Activated B cell treated with CpG ODN at 0.5 μM for 24 hours (primary cell): ENCODE measurements around the gene WWOX. TPM values are rescaled to one million over a fixed set of nuclear protein-coding genes. Genes with fewer than 3 reads are reported as not detected.

Source experiments
- ATAC-seq: fragments of 200-7000 bp; cut with Tn5 transposase; one replicate; pipeline ENCODE4 v1.10.0; 2021; ENCODE audit warnings: low read depth, mild to moderate bottlenecking, moderate library complexity
- CTCF ChIA-PET: fragments of 350-600 bp; sonication (Branson Sonifier 250); formaldehyde crosslinking; loops from one replicate; lab custom pipeline; 2021; ENCODE audit warnings: antibody characterized with exemption; lab: Charles Lee
- POLR2A ChIA-PET: fragments of 350-600 bp; sonication (Branson Sonifier 250); formaldehyde crosslinking; loops from one replicate; lab custom pipeline; 2021; ENCODE audit warnings: antibody characterized with exemption; lab: Charles Lee
- DNase-seq: peaks from one replicate; pipeline ENCODE4 v3.0.0; 2022
- H3K27ac Mint-ChIP-seq: one replicate; pipeline ENCODE4 v1.8.0; 2020; ENCODE audit warnings: mixed read lengths
- H3K27me3 Mint-ChIP-seq: one replicate; pipeline ENCODE4 v1.8.0; 2021; ENCODE audit warnings: mixed read lengths
- H3K36me3 Mint-ChIP-seq: one replicate; pipeline ENCODE4 v1.8.0; 2021; ENCODE audit warnings: low read depth, mixed read lengths
- H3K4me1 Mint-ChIP-seq: one replicate; pipeline ENCODE4 v1.8.0; 2021; ENCODE audit warnings: mixed read lengths
- H3K4me3 Mint-ChIP-seq: one replicate; pipeline ENCODE4 v1.8.0; 2020; ENCODE audit warnings: mild to moderate bottlenecking, mixed read lengths
- H3K9me3 Mint-ChIP-seq: one replicate; pipeline ENCODE4 v1.8.0; 2020; ENCODE audit warnings: mixed read lengths
- intact Hi-C: fragments of 100-400 bp; cut with micrococcal nuclease; formaldehyde crosslinking; loops from one replicate; pipeline ENCODE4 v1.15.1; 2024
- total RNA-seq: library from RNA; stranded (reverse); gene quantifications from 2 replicates; pipeline ENCODE4 v1.2.3, GENCODE V29; 2022
- TF ChIP-seq, protein P1 (sequence below): fragments of 200-600 bp; IDR thresholded peaks from one replicate; pipeline ENCODE4 v1.8.0; 2022; ENCODE audit warnings: antibody characterized with exemption, mild to moderate bottlenecking

Gene WWOX
- total RNA-seq, 1 donor from 2014 or later: 22.6 TPM

DNA sequence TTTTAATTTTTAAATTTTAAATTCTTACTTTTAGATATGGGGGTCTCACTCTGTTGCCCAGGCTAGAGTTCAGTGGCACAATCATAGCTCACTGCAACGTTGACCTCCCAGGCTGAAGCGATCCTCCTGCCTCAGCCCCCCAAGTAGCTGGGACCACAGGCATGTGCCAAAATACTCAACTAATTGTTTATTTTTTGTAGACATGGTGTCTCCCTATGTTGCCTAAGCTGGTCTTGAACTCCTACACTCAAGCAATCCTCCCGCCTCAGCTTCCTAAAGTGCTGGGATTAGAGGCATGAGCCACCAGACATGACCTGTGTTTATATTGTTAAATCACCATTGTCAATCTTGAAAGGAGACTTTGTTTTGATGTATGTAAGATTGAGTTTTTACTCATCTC, 332.2 kb downstream of the WWOX start:
- no peak for ATAC-seq
- ChIA-PET CTCF (interaction anchor here (0.7 kb wide), 1 partner anchor 57 kb away, joined by 3 read pairs; no protein-coding TSS in a partner anchor), POLR2A (interaction anchor here (0.7 kb wide), 2 partner anchors 282 to 333 kb away, joined by 3 to 4 read pairs; no protein-coding TSS in a partner anchor)
- TF ChIP-seq, protein P1, sequence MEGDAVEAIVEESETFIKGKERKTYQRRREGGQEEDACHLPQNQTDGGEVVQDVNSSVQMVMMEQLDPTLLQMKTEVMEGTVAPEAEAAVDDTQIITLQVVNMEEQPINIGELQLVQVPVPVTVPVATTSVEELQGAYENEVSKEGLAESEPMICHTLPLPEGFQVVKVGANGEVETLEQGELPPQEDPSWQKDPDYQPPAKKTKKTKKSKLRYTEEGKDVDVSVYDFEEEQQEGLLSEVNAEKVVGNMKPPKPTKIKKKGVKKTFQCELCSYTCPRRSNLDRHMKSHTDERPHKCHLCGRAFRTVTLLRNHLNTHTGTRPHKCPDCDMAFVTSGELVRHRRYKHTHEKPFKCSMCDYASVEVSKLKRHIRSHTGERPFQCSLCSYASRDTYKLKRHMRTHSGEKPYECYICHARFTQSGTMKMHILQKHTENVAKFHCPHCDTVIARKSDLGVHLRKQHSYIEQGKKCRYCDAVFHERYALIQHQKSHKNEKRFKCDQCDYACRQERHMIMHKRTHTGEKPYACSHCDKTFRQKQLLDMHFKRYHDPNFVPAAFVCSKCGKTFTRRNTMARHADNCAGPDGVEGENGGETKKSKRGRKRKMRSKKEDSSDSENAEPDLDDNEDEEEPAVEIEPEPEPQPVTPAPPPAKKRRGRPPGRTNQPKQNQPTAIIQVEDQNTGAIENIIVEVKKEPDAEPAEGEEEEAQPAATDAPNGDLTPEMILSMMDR: no peak
- no peaks in the 10 kb centered on the region for H3K4me1 Mint-ChIP-seq
- intact Hi-C loops: loop anchor here (10.0 kb wide), 1 partner anchor 307 kb away; no protein-coding TSS in a partner anchor
- no peak overlapping the region for H3K4me3 Mint-ChIP-seq
- peaks cover 18% of the 10 kb centered on the region for H3K36me3 Mint-ChIP-seq
- H3K9me3 Mint-ChIP-seq: no peaks in the 10 kb centered on the region
- DNase-seq: no peak
- no peaks in the 10 kb centered on the region for H3K27me3 Mint-ChIP-seq
- no peak overlapping the region for H3K27ac Mint-ChIP-seq

DNA sequence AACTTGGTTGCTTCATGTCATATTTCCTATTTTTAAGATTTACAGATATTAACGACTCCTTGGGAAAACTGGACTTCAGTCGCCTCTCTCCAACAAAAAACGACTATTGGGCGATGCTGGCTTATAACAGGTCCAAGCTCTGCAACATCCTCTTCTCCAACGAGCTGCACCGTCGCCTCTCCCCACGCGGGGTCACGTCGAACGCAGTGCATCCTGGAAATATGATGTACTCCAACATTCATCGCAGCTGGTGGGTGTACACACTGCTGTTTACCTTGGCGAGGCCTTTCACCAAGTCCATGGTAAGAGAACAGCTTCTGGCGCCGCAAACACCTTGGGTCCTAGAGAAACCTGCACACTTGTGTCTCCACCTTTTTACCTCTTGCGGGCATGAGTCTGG, 333.0 kb downstream of the WWOX start:
- intact Hi-C loops: loop anchor here (10.0 kb wide), 1 partner anchor 308 kb away; no protein-coding TSS in a partner anchor
- no peak overlapping the region for H3K27ac Mint-ChIP-seq
- ATAC-seq (no peak), DNase-seq (no peak)
- H3K9me3 Mint-ChIP-seq: no peaks in the 10 kb centered on the region
- H3K36me3 Mint-ChIP-seq: peaks cover 16% of the 10 kb centered on the region
- no peaks in the 10 kb centered on the region for H3K4me1 Mint-ChIP-seq
- ChIA-PET POLR2A (no interaction called here), CTCF (no interaction called here)
- H3K4me3 Mint-ChIP-seq: no peak overlapping the region
- H3K27me3 Mint-ChIP-seq: no peaks in the 10 kb centered on the region
- TF ChIP-seq, protein P1: no peak

DNA sequence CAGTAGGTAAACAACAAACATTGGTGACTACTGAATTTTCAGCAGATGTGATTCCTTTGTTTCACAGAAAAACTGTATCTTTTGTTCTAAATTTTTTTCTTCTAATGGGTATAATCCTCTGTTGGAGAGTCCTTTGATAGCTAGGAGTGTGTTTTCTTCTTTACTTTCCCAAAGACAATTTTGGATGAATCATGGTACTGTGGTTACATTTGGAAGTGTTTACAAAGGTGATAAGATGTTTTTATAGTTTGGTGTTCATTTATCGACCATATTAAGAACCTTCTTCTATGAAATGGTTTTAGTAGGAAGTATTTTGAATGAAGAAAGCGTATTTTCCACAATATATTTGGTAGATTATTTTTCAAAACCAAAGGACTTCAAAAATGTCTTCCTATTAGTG, 333.7 kb downstream of the WWOX start:
- no peaks in the 10 kb centered on the region for H3K27me3 Mint-ChIP-seq
- H3K4me1 Mint-ChIP-seq: no peaks in the 10 kb centered on the region
- no peak overlapping the region for H3K27ac Mint-ChIP-seq
- DNase-seq: no peak
- intact Hi-C loops: loop anchor here (10.0 kb wide), 1 partner anchor 308 kb away; no protein-coding TSS in a partner anchor
- ChIA-PET CTCF (no interaction called here), POLR2A (no interaction called here)
- peaks cover 16% of the 10 kb centered on the region for H3K36me3 Mint-ChIP-seq
- H3K4me3 Mint-ChIP-seq: no peak overlapping the region
- no peaks in the 10 kb centered on the region for H3K9me3 Mint-ChIP-seq
- TF ChIP-seq, protein P1: no peak
- ATAC-seq: no peak

DNA sequence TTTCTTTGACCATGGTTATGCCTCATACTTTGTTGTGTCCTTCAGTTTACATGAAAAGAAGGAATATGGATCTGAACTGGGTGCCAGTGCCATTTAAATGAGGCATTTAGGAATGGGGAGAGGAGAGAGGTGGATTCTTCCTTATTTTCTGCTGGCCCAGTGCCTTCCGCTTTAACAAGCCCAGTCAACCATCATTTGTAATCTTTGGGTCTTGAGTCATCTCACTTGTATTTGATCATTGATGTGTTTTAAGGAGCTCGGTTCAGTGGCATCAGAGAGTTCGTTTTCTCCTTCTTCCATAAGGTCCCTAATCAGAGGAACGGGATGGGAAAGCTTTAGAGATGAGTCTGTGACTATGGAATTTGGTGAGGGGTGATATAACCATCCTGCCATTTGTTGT, 334.9 kb downstream of the WWOX start:
- Mint-ChIP-seq H3K9me3 (no peaks in the 10 kb centered on the region), H3K4me1 (no peaks in the 10 kb centered on the region), H3K27ac (no peak overlapping the region), H3K4me3 (no peak overlapping the region), H3K27me3 (no peaks in the 10 kb centered on the region), H3K36me3 (peaks cover 16% of the 10 kb centered on the region)
- POLR2A ChIA-PET: no interaction called here
- intact Hi-C loops: loop anchor here (10.0 kb wide), 1 partner anchor 310 kb away; no protein-coding TSS in a partner anchor
- no peak for DNase-seq
- CTCF ChIA-PET: interaction anchor here (0.9 kb wide), 1 partner anchor 10 kb away, joined by 3 read pairs; no protein-coding TSS in a partner anchor
- TF ChIP-seq, protein P1: no peak
- ATAC-seq: no peak

DNA sequence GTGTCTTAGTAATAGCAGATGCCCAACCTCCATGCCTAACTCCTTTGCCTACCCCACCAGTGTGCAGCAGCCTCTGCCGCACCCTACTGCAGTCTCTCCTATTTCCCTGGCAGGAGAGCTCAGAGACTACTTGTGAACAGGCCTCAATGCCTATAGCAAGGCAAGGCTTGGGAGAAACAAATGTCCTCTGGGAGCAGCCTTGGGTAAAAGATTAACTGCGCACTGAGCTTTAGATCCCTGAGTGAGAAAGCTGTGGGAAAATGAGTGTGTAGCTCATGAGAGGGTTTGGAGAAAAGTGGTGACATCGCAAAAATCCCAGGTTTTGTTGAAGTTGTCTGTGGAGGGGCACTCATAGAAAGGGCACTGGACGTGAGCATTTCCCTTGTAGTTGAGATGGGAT, 335.8 kb downstream of the WWOX start:
- no peak overlapping the region for H3K27ac Mint-ChIP-seq
- CTCF ChIA-PET: interaction anchor here (0.7 kb wide), 1 partner anchor 169 kb away, joined by 3 read pairs; no protein-coding TSS in a partner anchor
- no peak overlapping the region for H3K4me3 Mint-ChIP-seq
- H3K9me3 Mint-ChIP-seq: no peaks in the 10 kb centered on the region
- DNase-seq (no peak), ATAC-seq (no peak)
- H3K27me3 Mint-ChIP-seq: no peaks in the 10 kb centered on the region
- TF ChIP-seq, protein P1: no peak
- no peaks in the 10 kb centered on the region for H3K4me1 Mint-ChIP-seq
- intact Hi-C loops: loop anchor here (10.0 kb wide), 1 partner anchor 310 kb away; no protein-coding TSS in a partner anchor
- POLR2A ChIA-PET: no interaction called here
- H3K36me3 Mint-ChIP-seq: peaks cover 12% of the 10 kb centered on the region
